GM13976 (cell line): ENCODE data around the gene TMEFF2.

Experiments
- DNase-seq: peaks from one replicate; pipeline ENCODE4 v3.0.0; 2012; ENCODE audit warnings: low spot score
- in situ Hi-C: fragments of 300-500 bp; cut with MboI; formaldehyde crosslinking; loops from one replicate; pipeline ENCODE4 v1.12.0; 2022; ENCODE audit warnings: low sequenced_read_pairs, mixed read lengths, inconsistent platforms; ENCODE audit not compliant: unreplicated experiment
- TF ChIP-seq, protein P1 (sequence below): IDR thresholded peaks from 2 replicates; pipeline ENCODE4 v1.5.1; 2012; ENCODE audit warnings: borderline replicate concordance, mild to moderate bottlenecking; ENCODE audit not compliant: insufficient read depth; ENCODE audit errors: extremely low read depth, missing control alignments, control extremely low read depth

TMEFF2 gene

DNA sequence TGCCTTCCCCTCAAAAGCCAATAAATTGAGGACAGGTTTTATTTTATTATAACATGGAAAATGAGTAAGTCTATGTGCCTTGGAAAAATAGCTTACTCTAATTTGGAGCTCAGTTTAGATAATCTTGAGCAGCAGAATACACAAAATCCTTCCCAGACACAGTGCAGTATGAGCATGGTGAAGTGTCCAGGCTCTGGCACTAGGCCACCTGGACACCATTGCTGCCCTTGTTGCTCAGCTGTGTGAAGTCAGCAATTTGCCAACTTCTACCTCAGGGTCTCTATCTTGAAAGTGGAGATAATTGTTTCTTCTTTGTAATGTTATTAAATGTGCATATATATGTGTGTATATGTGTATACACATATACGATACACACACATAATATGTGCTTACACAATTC is 242.9 kb downstream of the TMEFF2 start:
- TF ChIP-seq, protein P1, sequence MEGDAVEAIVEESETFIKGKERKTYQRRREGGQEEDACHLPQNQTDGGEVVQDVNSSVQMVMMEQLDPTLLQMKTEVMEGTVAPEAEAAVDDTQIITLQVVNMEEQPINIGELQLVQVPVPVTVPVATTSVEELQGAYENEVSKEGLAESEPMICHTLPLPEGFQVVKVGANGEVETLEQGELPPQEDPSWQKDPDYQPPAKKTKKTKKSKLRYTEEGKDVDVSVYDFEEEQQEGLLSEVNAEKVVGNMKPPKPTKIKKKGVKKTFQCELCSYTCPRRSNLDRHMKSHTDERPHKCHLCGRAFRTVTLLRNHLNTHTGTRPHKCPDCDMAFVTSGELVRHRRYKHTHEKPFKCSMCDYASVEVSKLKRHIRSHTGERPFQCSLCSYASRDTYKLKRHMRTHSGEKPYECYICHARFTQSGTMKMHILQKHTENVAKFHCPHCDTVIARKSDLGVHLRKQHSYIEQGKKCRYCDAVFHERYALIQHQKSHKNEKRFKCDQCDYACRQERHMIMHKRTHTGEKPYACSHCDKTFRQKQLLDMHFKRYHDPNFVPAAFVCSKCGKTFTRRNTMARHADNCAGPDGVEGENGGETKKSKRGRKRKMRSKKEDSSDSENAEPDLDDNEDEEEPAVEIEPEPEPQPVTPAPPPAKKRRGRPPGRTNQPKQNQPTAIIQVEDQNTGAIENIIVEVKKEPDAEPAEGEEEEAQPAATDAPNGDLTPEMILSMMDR, result no peak
- no peak for DNase-seq

DNA sequence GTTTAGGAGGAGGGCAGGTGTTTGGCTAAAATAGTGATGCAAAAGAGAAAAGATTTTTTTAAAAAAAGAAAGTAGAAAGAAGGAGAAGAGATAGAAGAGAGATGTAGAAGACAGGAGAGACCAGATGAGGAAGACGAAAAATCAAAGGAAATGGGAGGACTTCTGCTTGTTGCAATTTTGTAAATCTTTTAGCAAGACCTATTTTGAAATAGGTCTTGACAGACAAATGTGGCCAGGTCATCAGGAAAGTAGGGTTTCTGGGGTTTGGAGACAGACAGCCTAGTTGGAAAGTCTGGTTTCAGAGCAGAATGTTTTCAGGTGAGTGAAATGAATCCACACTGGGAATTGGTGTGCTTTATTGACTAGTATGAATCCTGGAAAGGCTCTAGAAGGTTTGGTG is 243.4 kb downstream of the TMEFF2 start:
- DNase-seq, result no peak
- TF ChIP-seq, protein P1, result no peak
- in situ Hi-C loops, result no loop called here

More for the DNA sequence above, 242.9 kb downstream of the TMEFF2 start:
- in situ Hi-C loops, result no loop called here

DNA sequence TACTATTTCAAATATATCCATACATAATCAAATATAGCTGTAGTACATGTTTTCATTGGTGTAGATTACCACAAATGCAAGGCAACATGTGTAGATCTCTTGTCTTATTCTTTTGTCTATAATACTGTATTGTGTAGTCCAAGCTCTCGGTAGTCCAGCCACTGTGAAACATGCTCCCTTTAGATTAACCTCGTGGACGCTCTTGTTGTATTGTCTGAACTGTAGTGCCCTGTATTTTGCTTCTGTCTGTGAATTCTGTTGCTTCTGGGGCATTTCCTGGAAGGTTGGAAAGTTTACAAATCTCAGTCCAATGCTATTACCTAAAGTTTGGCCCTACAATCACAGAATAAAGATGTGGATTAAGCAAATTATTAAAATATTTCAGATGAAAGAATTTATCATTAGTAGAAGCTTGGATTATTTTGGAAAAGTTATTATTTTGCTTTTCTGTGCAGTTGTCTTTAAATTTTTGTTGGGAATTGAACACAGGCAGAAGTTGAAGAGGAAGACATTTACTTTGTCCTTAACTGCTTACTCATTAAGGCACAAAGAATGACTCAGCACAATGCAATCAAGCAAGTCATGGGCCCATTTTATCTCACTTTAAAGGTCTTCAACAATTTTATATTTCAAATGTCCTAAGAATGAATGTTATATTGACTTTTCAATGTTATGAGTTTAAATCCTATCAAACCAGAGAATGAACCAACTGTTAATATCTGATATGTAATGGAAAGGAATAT is 244.4 kb downstream of the TMEFF2 start:
- in situ Hi-C loops, result no loop called here
- no peak for DNase-seq

DNA sequence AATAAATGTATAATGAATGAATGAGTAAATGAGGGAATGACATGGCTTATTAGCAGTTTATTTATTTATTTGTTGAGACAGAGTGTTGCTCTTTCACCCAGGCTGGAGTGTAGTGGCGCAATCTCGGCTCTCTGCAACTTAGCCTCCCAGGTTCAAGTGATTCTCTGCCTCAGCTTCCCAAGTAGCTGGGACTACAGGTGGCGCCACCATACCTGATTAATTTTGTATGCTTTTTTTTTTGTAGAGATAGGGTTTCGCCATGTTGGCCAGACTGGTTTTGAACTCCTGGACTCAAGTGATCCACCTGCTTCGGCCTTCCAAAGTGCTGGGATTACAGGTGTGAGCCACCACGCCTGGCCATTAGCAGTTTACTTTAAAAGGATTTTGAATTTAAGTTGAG is 247.5 kb downstream of the TMEFF2 start:
- DNase-seq, result no peak
- TF ChIP-seq, protein P1, result no peak
- in situ Hi-C loops, result no loop called here

More for the DNA sequence above, 244.4 kb downstream of the TMEFF2 start:
- TF ChIP-seq, protein P1, result no peak

DNA sequence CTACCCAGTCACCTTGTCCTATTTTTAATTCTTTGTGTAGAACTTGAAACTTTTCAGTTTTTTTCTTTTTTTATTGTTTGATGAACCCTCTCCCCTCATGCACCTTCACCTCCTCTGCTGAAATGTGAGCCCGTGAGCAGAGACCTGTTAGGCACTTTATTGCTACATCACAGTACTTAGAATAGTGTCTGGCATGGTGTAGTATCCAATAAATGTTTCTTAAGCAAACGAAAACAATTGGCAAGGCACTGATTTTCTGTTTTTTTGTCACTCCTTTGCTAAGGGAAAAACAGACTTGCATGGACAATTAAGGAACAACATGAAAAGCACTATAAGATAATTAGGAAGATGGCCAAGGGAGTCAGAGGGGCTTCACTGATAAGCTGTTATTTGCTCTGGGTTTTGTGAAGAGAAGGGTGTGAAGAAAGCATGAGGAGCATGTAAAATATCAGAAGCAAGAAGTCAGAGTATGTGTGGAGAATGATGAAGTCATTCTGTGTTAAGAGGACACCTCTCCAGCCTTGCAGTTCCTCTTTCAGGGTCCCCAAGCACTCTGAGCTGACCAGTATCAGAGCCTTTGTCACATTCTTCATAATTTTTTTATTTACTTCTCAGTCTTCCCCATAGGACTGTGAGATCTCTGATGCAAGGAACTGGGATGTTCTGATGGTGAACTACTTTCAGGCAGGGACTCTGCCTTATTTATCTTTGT is 248.1 kb downstream of the TMEFF2 start:
- TF ChIP-seq, protein P1, result no peak
- no peak for DNase-seq
- in situ Hi-C loops, result no loop called here

DNA sequence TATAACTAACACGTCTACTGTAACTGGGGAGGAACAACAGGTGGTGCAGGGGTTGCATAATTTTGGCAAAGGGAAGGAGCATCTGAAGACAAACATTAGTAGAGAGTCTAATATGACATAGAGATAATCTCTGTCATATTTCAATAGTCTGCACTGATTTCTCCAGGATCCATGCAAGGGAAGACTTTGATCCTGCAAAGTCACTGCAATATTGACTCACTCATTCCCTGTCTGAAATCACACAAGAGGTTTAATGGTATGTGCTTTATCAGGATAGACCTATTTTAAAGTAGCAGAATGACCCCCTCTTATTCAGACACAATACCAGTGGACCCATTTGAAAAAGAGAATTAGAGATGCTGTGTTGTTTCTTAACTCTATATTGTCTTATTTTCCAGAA is 249.1 kb downstream of the TMEFF2 start:
- in situ Hi-C loops, result no loop called here
- no peak for DNase-seq

More for the DNA sequence above, 249.1 kb downstream of the TMEFF2 start:
- TF ChIP-seq, protein P1, result no peak
